GM11168 (cell line): ENCODE measurements around the gene AACS.

Experiments
- in situ Hi-C: fragments of 300-500 bp; cut with MboI; formaldehyde crosslinking; loops from one replicate; pipeline ENCODE4 v1.12.0; 2022; ENCODE audit warnings: low sequenced_read_pairs; ENCODE audit not compliant: unreplicated experiment

Gene AACS

GRCh38 chr12:125178222-125178621 lies 113.0 kb downstream of the AACS start:
- in situ Hi-C loops = loop anchor here (25.0 kb wide), 1 partner anchor 209 kb away; no protein-coding TSS in a partner anchor

GRCh38 chr12:125180144-125180543 lies 114.9 kb downstream of the AACS start:
- in situ Hi-C loops = loop anchor here (25.0 kb wide), 1 partner anchor 207 kb away; no protein-coding TSS in a partner anchor

GRCh38 chr12:125181107-125181506 lies 115.9 kb downstream of the AACS start:
- in situ Hi-C loops = loop anchor here (25.0 kb wide), 1 partner anchor 206 kb away; no protein-coding TSS in a partner anchor

- in situ Hi-C loops = loop anchor here (25.0 kb wide), 1 partner anchor 204 kb away; no protein-coding TSS in a partner anchor
Observed at GRCh38 chr12:125183187-125184067, 118.2 kb downstream of the AACS start.

- in situ Hi-C loops = loop anchor here (25.0 kb wide), 1 partner anchor 203 kb away; no protein-coding TSS in a partner anchor
Observed at GRCh38 chr12:125184213-125184967, 119.2 kb downstream of the AACS start.

- in situ Hi-C loops = loop anchor here (25.0 kb wide), 1 partner anchor 202 kb away; no protein-coding TSS in a partner anchor
Observed at GRCh38 chr12:125185311-125185739, 120.1 kb downstream of the AACS start.

- in situ Hi-C loops = loop anchor here (25.0 kb wide), 1 partner anchor 201 kb away; no protein-coding TSS in a partner anchor
Observed at GRCh38 chr12:125185740-125186470, 120.7 kb downstream of the AACS start, which contains the start of gene TMEM132B. TSS of gene TMEM132B (plus strand) at chr12:125186386.

- in situ Hi-C loops = loop anchor here (25.0 kb wide), 1 partner anchor 201 kb away; no protein-coding TSS in a partner anchor
Observed at GRCh38 chr12:125186471-125187147, 121.4 kb downstream of the AACS start.

GRCh38 chr12:125187148-125187745 lies 122.0 kb downstream of the AACS start:
- in situ Hi-C loops = loop anchor here (25.0 kb wide), 1 partner anchor 200 kb away; no protein-coding TSS in a partner anchor

GRCh38 chr12:125187780-125188741 lies 122.8 kb downstream of the AACS start:
- in situ Hi-C loops = loop anchor here (25.0 kb wide), 1 partner anchor 199 kb away; no protein-coding TSS in a partner anchor

GRCh38 chr12:125189015-125189414 lies 123.8 kb downstream of the AACS start:
- in situ Hi-C loops = loop anchor here (25.0 kb wide), 1 partner anchor 198 kb away; no protein-coding TSS in a partner anchor

GRCh38 chr12:125189502-125189901 lies 124.3 kb downstream of the AACS start:
- in situ Hi-C loops = loop anchor here (25.0 kb wide), 1 partner anchor 198 kb away; no protein-coding TSS in a partner anchor

GRCh38 chr12:125191361-125192087 lies 126.3 kb downstream of the AACS start:
- in situ Hi-C loops = loop anchor here (25.0 kb wide), 1 partner anchor 196 kb away; no protein-coding TSS in a partner anchor

- in situ Hi-C loops = loop anchor here (25.0 kb wide), 1 partner anchor 195 kb away; no protein-coding TSS in a partner anchor
Observed at GRCh38 chr12:125192690-125193221, 127.5 kb downstream of the AACS start.
